Mesothelial cell of epicardium (in vitro differentiated cells): ENCODE measurements around the gene RAB11FIP2. TPM values are rescaled to one million over a fixed set of nuclear protein-coding genes. Genes with fewer than 3 reads are reported as not detected.

Experiments
- DNase-seq, 2 experiments: peaks; one replicate each; pipeline ENCODE4 v3.0.0; 2021; ENCODE audit warnings: low spot score in 2 of 2; ENCODE audit not compliant: unreplicated experiment in 2 of 2
- H3K27ac Mint-ChIP-seq: 2 replicates; pipeline ENCODE4 v1.8.0; 2021; ENCODE audit warnings: mixed read lengths
- H3K27me3 Mint-ChIP-seq: 2 replicates; pipeline ENCODE4 v1.8.0; 2021; ENCODE audit warnings: low read depth, mixed read lengths
- H3K36me3 Mint-ChIP-seq: 2 replicates; pipeline ENCODE4 v1.8.0; 2021; ENCODE audit warnings: mixed read lengths
- H3K4me1 Mint-ChIP-seq: 2 replicates; pipeline ENCODE4 v1.8.0; 2021; ENCODE audit warnings: mixed read lengths
- H3K4me3 Mint-ChIP-seq: 2 replicates; pipeline ENCODE4 v1.8.0; 2021; ENCODE audit warnings: mild to moderate bottlenecking, moderate library complexity, mixed read lengths
- H3K9me3 Mint-ChIP-seq: 2 replicates; pipeline ENCODE4 v1.8.0; 2021; ENCODE audit warnings: mixed read lengths
- CTCF ChIP-seq: fragments of 200-600 bp; sonication (generic); IDR thresholded peaks from one replicate; pipeline ENCODE4 v1.5.0; 2021; ENCODE audit warnings: antibody characterized with exemption; ENCODE audit not compliant: unreplicated experiment
- total RNA-seq: library from RNA; stranded (reverse); gene quantifications from 3 replicates; pipeline ENCODE4 v1.2.1, GENCODE V29; 2021

The RAB11FIP2 gene
- total RNA-seq, 1 donor from 2014 or later, result 31.8 TPM

GRCh38 chr10:117969592-117969991 is 77.1 kb downstream of the RAB11FIP2 start:
- Mint-ChIP-seq H3K9me3 (no peaks in the 10 kb centered on the region), H3K4me1 (no peaks in the 10 kb centered on the region), H3K4me3 (no peak overlapping the region), H3K27me3 (peaks cover 5% of the 10 kb centered on the region), H3K27ac (no peak overlapping the region), H3K36me3 (no peaks in the 10 kb centered on the region)
- no peak for DNase-seq
- TF ChIP-seq CTCF, result no peak

GRCh38 chr10:117968354-117969182 is 78.2 kb downstream of the RAB11FIP2 start:
- peaks cover 8% of the 10 kb centered on the region for H3K27me3 Mint-ChIP-seq
- no peak for TF ChIP-seq CTCF
- H3K9me3 Mint-ChIP-seq, result no peaks in the 10 kb centered on the region
- no peak overlapping the region for H3K4me3 Mint-ChIP-seq
- H3K27ac Mint-ChIP-seq, result no peak overlapping the region
- no peaks in the 10 kb centered on the region for H3K36me3 Mint-ChIP-seq
- DNase-seq, result no peak
- no peaks in the 10 kb centered on the region for H3K4me1 Mint-ChIP-seq

DNA sequence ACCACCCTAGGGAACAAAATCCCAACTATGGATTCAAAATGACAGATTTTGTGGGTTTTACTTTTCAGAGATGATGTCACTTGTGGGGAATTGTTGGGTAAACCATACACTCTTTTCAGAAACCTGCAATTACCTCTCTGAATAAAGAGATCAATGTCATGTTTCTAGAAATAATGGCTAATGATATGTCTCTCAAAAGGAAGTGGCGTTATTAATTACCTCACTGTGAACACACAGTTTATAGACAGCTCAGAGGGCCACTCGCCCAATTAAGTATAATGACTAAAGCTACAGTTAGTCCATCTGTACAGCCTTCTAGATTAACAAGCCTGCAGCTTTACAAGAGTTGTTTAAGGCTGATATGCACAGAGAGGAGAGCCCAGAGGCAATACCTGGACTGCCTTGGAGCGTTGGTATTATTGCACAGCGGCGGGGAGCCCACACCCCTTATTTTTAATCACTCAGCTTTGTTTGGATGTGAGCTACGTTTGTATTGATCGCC is 79.5 kb downstream of the RAB11FIP2 start:
- Mint-ChIP-seq H3K27ac (no peak overlapping the region), H3K36me3 (no peaks in the 10 kb centered on the region), H3K4me3 (no peak overlapping the region), H3K4me1 (no peaks in the 10 kb centered on the region), H3K9me3 (no peaks in the 10 kb centered on the region), H3K27me3 (peaks cover 11% of the 10 kb centered on the region)
- DNase-seq, result no peak
- no peak for TF ChIP-seq CTCF

DNA sequence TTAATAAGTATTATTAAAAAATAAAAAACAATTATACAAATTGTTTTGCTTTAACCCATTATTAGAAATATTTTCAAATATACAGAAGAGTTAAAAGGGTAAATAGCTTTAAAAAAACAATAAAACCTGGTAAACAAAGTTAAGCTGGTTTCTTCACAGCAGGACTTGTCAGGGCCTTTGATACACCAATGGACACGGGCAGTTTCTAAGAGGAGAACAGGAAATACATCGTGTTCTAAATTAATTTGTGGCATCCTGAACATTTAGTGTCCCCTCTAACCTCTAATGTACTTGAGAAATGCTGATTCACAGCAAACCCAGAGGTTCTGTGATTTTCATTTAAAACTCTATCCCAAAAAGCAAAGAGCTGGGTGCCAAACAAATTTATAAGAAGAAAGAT is 80.8 kb downstream of the RAB11FIP2 start:
- no peak overlapping the region for H3K27ac Mint-ChIP-seq
- H3K27me3 Mint-ChIP-seq, result peaks cover 15% of the 10 kb centered on the region

GRCh38 chr10:117964536-117964935 is 82.2 kb downstream of the RAB11FIP2 start:
- Mint-ChIP-seq H3K27ac (no peak overlapping the region), H3K36me3 (no peaks in the 10 kb centered on the region), H3K9me3 (no peaks in the 10 kb centered on the region), H3K27me3 (peaks cover 23% of the 10 kb centered on the region), H3K4me1 (no peaks in the 10 kb centered on the region), H3K4me3 (no peak overlapping the region)
- no peak for TF ChIP-seq CTCF
- DNase-seq, result no peak

More for the DNA sequence above, 80.8 kb downstream of the RAB11FIP2 start:
- Mint-ChIP-seq H3K4me1 (no peaks in the 10 kb centered on the region), H3K4me3 (no peak overlapping the region), H3K9me3 (no peaks in the 10 kb centered on the region), H3K36me3 (no peaks in the 10 kb centered on the region)
- DNase-seq, result no peak
- no peak for TF ChIP-seq CTCF
